ENCODE measurements around the gene LRP1B.

LRP1B gene

GRCh38 chr2:140506606-140507005 lies 1624.2 kb downstream of the LRP1B start:
- DNase-seq (ENCODE audit: low read depth), result no peak
- H3K4me3 ChIP-seq (ENCODE audit: low read depth, low read length), result no peak overlapping the region
- TF ChIP-seq CTCF (IDR thresholded peaks at IDR 0.05; ENCODE audit: insufficient read depth, low read depth, low read length, missing control alignments), result no peak

- no peak overlapping the region for H3K4me3 ChIP-seq (ENCODE audit: low read depth, low read length)
- no peak for TF ChIP-seq CTCF (IDR thresholded peaks at IDR 0.05; ENCODE audit: insufficient read depth, low read depth, low read length, missing control alignments)
- DNase-seq (ENCODE audit: low read depth), result no peak
These were observed 1626.2 kb downstream of the LRP1B start for GRCh38 chr2:140504601-140505000.

- no peak for TF ChIP-seq CTCF (IDR thresholded peaks at IDR 0.05; ENCODE audit: insufficient read depth, low read depth, low read length, missing control alignments)
- DNase-seq (ENCODE audit: low read depth), result no peak
- no peak overlapping the region for H3K4me3 ChIP-seq (ENCODE audit: low read depth, low read length)
These were observed 1627.7 kb downstream of the LRP1B start for GRCh38 chr2:140502951-140503630.

GRCh38 chr2:140498360-140498759 lies 1632.5 kb downstream of the LRP1B start:
- H3K4me3 ChIP-seq (ENCODE audit: low read depth, low read length), result no peak overlapping the region
- no peak for DNase-seq (ENCODE audit: low read depth)
- no peak for TF ChIP-seq CTCF (IDR thresholded peaks at IDR 0.05; ENCODE audit: insufficient read depth, low read depth, low read length, missing control alignments)

GRCh38 chr2:140496714-140497113 lies 1634.1 kb downstream of the LRP1B start:
- no peak for DNase-seq (ENCODE audit: low read depth)
- no peak for TF ChIP-seq CTCF (IDR thresholded peaks at IDR 0.05; ENCODE audit: insufficient read depth, low read depth, low read length, missing control alignments)
- no peak overlapping the region for H3K4me3 ChIP-seq (ENCODE audit: low read depth, low read length)

- TF ChIP-seq CTCF (IDR thresholded peaks at IDR 0.05; ENCODE audit: insufficient read depth, low read depth, low read length, missing control alignments), result no peak
- no peak for DNase-seq (ENCODE audit: low read depth)
- H3K4me3 ChIP-seq (ENCODE audit: low read depth, low read length), result no peak overlapping the region
These were observed 1638.9 kb downstream of the LRP1B start for GRCh38 chr2:140491876-140492275.

- TF ChIP-seq CTCF (IDR thresholded peaks at IDR 0.05; ENCODE audit: insufficient read depth, low read depth, low read length, missing control alignments), result no peak
- DNase-seq (ENCODE audit: low read depth), result no peak
- H3K4me3 ChIP-seq (ENCODE audit: low read depth, low read length), result no peak overlapping the region
These were observed 1641.6 kb downstream of the LRP1B start for GRCh38 chr2:140489193-140489592.
